K562 (cell line): ENCODE data around the gene MAPK8IP1. TPM values are rescaled to one million over a fixed set of nuclear protein-coding genes. Genes with fewer than 3 reads are reported as not detected.
A peak's percentile ranks its signal among the peaks of the same experiment; 100 is the strongest.

Experiments used
- CBX1 ChIP-seq: sonication (generic); IDR thresholded peaks from 2 replicates; pipeline ENCODE4 v1.6.1; 2016; ENCODE audit warnings: antibody characterized with exemption, low read depth, mild to moderate bottlenecking
- ELK1 ChIP-seq: sonication (generic); formaldehyde crosslinking; IDR thresholded peaks from 2 replicates; pipeline ENCODE4 v1.8.1; 2022; ENCODE audit warnings: missing genetic modification reagents
- FIP1L1 ChIP-seq: fragments of 200-400 bp; formaldehyde crosslinking; IDR thresholded peaks from 2 replicates; pipeline ENCODE4 v1.6.1; 2018; ENCODE audit warnings: mild to moderate bottlenecking, low read depth, low read length; ENCODE audit not compliant: poor library complexity, severe bottlenecking
- GTF2F1 ChIP-seq: IDR thresholded peaks from 2 replicates; pipeline ENCODE4 v1.6.1; 2011; ENCODE audit warnings: low read depth, low read length, improper control_type of control experiment
- MED1 ChIP-seq: sonication (generic); formaldehyde crosslinking; IDR thresholded peaks from 2 replicates; pipeline ENCODE4 v1.8.1; 2023; ENCODE audit warnings: missing genetic modification reagents, borderline replicate concordance
- MEIS2 ChIP-seq: fragments of 450-650 bp; IDR thresholded peaks from 2 replicates; pipeline ENCODE4 v1.6.1; 2014; ENCODE audit warnings: mild to moderate bottlenecking; ENCODE audit not compliant: partially characterized antibody
- NCOR1 ChIP-seq: fragments of 450-650 bp; IDR thresholded peaks from 2 replicates; pipeline ENCODE4 v1.6.1; 2016; ENCODE audit warnings: mild to moderate bottlenecking, moderate library complexity
- POLR3A ChIP-seq: IDR thresholded peaks from 2 replicates; pipeline ENCODE4 v1.6.1; 2011; ENCODE audit warnings: borderline replicate concordance, mild to moderate bottlenecking, moderate library complexity; ENCODE audit not compliant: insufficient read length, insufficient read depth; ENCODE audit errors: extremely low read depth
- SNIP1 ChIP-seq: fragments of 450-650 bp; IDR thresholded peaks from 2 replicates; pipeline ENCODE4 v1.7.1; 2017; ENCODE audit warnings: low read depth, mild to moderate bottlenecking
- U2AF1 ChIP-seq: fragments of 200-400 bp; formaldehyde crosslinking; optimal IDR thresholded peaks from 2 replicates; pipeline ENCODE3; 2017; ENCODE audit warnings: mild to moderate bottlenecking, low read depth, low read length, moderate library complexity
- ZBTB5 ChIP-seq: fragments of 450-650 bp; IDR thresholded peaks from 2 replicates; pipeline ENCODE4 v1.6.1; 2017; ENCODE audit warnings: antibody characterized with exemption
- ZNF253 ChIP-seq: fragments of 250-450 bp; sonication (Bioruptor Pico); conservative IDR thresholded peaks from 2 replicates; pipeline ENCODE4 v1.6.1; 2021; ENCODE audit warnings: mild to moderate bottlenecking
- ZNF76 ChIP-seq: fragments of 250-450 bp; sonication (Bioruptor Pico); IDR thresholded peaks from 2 replicates; pipeline ENCODE4 v1.4.0; 2020; ENCODE audit warnings: mild to moderate bottlenecking, moderate library complexity, borderline replicate concordance
- polyA plus RNA-seq, 8 experiments: library from polyadenylated mRNA; depleted of rRNA in 4 of 8; stranded (reverse) in 5 of 8; unstranded in 3 of 8; fragments of >200 nt; fragmentation: Nextera tagmentation in 2 of 8; fragmentation: Illumina TruSeq in 1 of 8; extraction: Ambion mirVana in 2 of 8; extraction: Trizol in 1 of 8; gene quantifications; 2 replicates each; pipeline versions ENCODE4 v1.2.1 to v1.2.3, GENCODE V29; 2011 to 2014; ENCODE audit warnings: inconsistent platforms in 1 of 8, missing spikeins in 1 of 8
- total RNA-seq, 7 experiments: library from RNA; depleted of rRNA in 6 of 7; stranded (reverse); fragments of >200 nt in 6 of 7; fragmentation: Illumina TruSeq in 2 of 7; extraction: Trizol in 2 of 7; gene quantifications; 2 replicates each; pipeline versions ENCODE4 v1.2.1 to v1.2.3, GENCODE V29; 2011 to 2021; ENCODE audit warnings: low replicate concordance in 1 of 7
- TF ChIP-seq, protein P1 (sequence below): sonication (generic); formaldehyde crosslinking; IDR thresholded peaks from 2 replicates; pipeline ENCODE4 v1.8.0; 2023; ENCODE audit warnings: mild to moderate bottlenecking, missing genetic modification reagents
- TF ChIP-seq, protein P2 (sequence below): fragments of 250-450 bp; sonication (Bioruptor Pico); IDR thresholded peaks from 2 replicates; pipeline ENCODE4 v1.4.0; 2020; ENCODE audit warnings: mild to moderate bottlenecking, moderate library complexity
- TF ChIP-seq, protein P3 (sequence below): sonication (generic); formaldehyde crosslinking; IDR thresholded peaks from 2 replicates; pipeline ENCODE4 v1.9.0; 2022; ENCODE audit warnings: mild to moderate bottlenecking, missing genetic modification reagents
- TF ChIP-seq, protein P4 (sequence below): conservative IDR thresholded peaks from 2 replicates; pipeline ENCODE4 v1.6.1; 2011; ENCODE audit warnings: low read depth, mild to moderate bottlenecking, low read length; ENCODE audit not compliant: control insufficient read depth

The MAPK8IP1 gene
- total and polyA plus RNA-seq, 9 of the 15 experiments (the other 6 are each of a cell fraction or from before 2014, with no cell fraction given), result 0.13 to 6.9 (median 2.5) TPM

- TF ChIP-seq FIP1L1, result no peak
- peak; percentile 77 for TF ChIP-seq U2AF1
- no peak for TF ChIP-seq NCOR1
- TF ChIP-seq MED1 (CRISPR knock-in tag), result no peak
- no peak for TF ChIP-seq ZNF76 (CRISPR knock-in tag)
- TF ChIP-seq CBX1, result peak; percentile 66; the same call in 1 of the 2 replicates
- no peak for TF ChIP-seq SNIP1
- TF ChIP-seq, protein P1, sequence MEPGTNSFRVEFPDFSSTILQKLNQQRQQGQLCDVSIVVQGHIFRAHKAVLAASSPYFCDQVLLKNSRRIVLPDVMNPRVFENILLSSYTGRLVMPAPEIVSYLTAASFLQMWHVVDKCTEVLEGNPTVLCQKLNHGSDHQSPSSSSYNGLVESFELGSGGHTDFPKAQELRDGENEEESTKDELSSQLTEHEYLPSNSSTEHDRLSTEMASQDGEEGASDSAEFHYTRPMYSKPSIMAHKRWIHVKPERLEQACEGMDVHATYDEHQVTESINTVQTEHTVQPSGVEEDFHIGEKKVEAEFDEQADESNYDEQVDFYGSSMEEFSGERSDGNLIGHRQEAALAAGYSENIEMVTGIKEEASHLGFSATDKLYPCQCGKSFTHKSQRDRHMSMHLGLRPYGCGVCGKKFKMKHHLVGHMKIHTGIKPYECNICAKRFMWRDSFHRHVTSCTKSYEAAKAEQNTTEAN (CRISPR knock-in tag), result peak; percentile 49; the same call in 1 of the 2 replicates
- TF ChIP-seq, protein P2, sequence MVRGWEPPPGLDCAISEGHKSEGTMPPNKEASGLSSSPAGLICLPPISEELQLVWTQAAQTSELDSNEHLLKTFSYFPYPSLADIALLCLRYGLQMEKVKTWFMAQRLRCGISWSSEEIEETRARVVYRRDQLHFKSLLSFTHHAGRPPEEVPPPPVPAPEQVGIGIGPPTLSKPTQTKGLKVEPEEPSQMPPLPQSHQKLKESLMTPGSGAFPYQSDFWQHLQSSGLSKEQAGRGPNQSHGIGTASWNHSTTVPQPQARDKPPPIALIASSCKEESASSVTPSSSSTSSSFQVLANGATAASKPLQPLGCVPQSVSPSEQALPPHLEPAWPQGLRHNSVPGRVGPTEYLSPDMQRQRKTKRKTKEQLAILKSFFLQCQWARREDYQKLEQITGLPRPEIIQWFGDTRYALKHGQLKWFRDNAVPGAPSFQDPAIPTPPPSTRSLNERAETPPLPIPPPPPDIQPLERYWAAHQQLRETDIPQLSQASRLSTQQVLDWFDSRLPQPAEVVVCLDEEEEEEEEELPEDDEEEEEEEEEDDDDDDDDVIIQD (CRISPR knock-in tag), result no peak
- TF ChIP-seq MEIS2, result peak; percentile 52
- TF ChIP-seq POLR3A, result no peak
- TF ChIP-seq, protein P3, sequence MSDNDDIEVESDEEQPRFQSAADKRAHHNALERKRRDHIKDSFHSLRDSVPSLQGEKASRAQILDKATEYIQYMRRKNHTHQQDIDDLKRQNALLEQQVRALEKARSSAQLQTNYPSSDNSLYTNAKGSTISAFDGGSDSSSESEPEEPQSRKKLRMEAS (CRISPR knock-in tag), result peak; percentile 100
- TF ChIP-seq, protein P4, sequence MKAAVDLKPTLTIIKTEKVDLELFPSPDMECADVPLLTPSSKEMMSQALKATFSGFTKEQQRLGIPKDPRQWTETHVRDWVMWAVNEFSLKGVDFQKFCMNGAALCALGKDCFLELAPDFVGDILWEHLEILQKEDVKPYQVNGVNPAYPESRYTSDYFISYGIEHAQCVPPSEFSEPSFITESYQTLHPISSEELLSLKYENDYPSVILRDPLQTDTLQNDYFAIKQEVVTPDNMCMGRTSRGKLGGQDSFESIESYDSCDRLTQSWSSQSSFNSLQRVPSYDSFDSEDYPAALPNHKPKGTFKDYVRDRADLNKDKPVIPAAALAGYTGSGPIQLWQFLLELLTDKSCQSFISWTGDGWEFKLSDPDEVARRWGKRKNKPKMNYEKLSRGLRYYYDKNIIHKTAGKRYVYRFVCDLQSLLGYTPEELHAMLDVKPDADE, result peak; percentile 52; the same call in 1 of the 2 replicates
- no peak for TF ChIP-seq ZNF253
- no peak for TF ChIP-seq ZBTB5
- TF ChIP-seq GTF2F1, result no peak
- TF ChIP-seq ELK1 (CRISPR knock-in tag), result no peak
Observed at GRCh38 chr11:45846974-45847910, 38.2 kb upstream of the MAPK8IP1 start, which contains the start of gene CRY2 (continued).
